A673 (cell line): ENCODE data around the gene MBNL2. TPM values are rescaled to one million over a fixed set of nuclear protein-coding genes. Genes with fewer than 3 reads are reported as not detected.

ENCODE experiments used
- BruUV-seq: library from RNA; stranded (reverse); fragments of 400-500 nt; replicated peaks from 2 replicates; lab custom pipeline; 2021; lab: Mats Ljungman, UMichigan
- CTCF ChIA-PET: fragments of 300-600 bp; sonication (Branson Sonifier 250); formaldehyde crosslinking; loops from one replicate; lab custom pipeline; 2022; ENCODE audit warnings: antibody characterized with exemption; lab: Charles Lee
- POLR2A ChIA-PET: fragments of 300-600 bp; sonication (Branson Sonifier 250); formaldehyde crosslinking; loops from one replicate; lab custom pipeline; 2022; ENCODE audit warnings: antibody characterized with exemption; ENCODE audit not compliant: low non-redundant PET; lab: Charles Lee
- DNase-seq: peaks from one replicate; pipeline ENCODE4 v3.0.0-alpha.2; 2015; ENCODE audit warnings: low spot score
- H3K27ac ChIP-seq: fragments of 200-600 bp; sonication (generic); 2 replicates; pipeline ENCODE4 v1.5.1; 2016; ENCODE audit warnings: mixed run types, low read depth, mild to moderate bottlenecking, mixed read lengths, antibody characterized with exemption, low read length; ENCODE audit not compliant: poor library complexity, severe bottlenecking
- H3K27me3 ChIP-seq: fragments of 200-600 bp; sonication (generic); replicated peaks from 2 replicates; pipeline ENCODE4 v1.6.1; 2017; ENCODE audit warnings: mixed run types, low read depth, mild to moderate bottlenecking, mixed read lengths, antibody characterized with exemption, low read length; ENCODE audit not compliant: insufficient read depth, poor library complexity
- H3K36me3 ChIP-seq: fragments of 200-600 bp; sonication (generic); 2 replicates; pipeline ENCODE4 v1.6.1; 2016; ENCODE audit warnings: mixed run types, mild to moderate bottlenecking, mixed read lengths, antibody characterized with exemption, low read length; ENCODE audit not compliant: insufficient read depth, poor library complexity, severe bottlenecking
- H3K4me1 ChIP-seq: fragments of 200-600 bp; sonication (generic); 2 replicates; pipeline ENCODE4 v1.6.1; 2017; ENCODE audit warnings: mixed run types, mild to moderate bottlenecking, mixed read lengths, antibody characterized with exemption, low read length; ENCODE audit not compliant: insufficient read depth, poor library complexity, severe bottlenecking
- H3K4me3 ChIP-seq: fragments of 200-600 bp; sonication (generic); 2 replicates; pipeline ENCODE4 v1.5.1; 2016; ENCODE audit warnings: low read depth, mixed run types, mild to moderate bottlenecking, mixed read lengths, low read length; ENCODE audit not compliant: poor library complexity, severe bottlenecking
- H3K9me3 ChIP-seq: fragments of 200-600 bp; sonication (generic); 2 replicates; pipeline ENCODE4 v1.6.1; 2016; ENCODE audit warnings: mixed run types, low read depth, mild to moderate bottlenecking, mixed read lengths, antibody characterized with exemption, low read length; ENCODE audit not compliant: poor library complexity, severe bottlenecking
- CTCF ChIP-seq: fragments of 300-800, 200-600 bp; sonication (generic); conservative IDR thresholded peaks from 2 replicates; pipeline ENCODE4 v1.5.1; 2017; ENCODE audit warnings: low read depth, mild to moderate bottlenecking, antibody characterized with exemption, low read length, moderate library complexity, mixed read lengths
- EZH2 ChIP-seq: fragments of 200-600 bp; sonication (generic); IDR thresholded peaks from 2 replicates; pipeline ENCODE4 v1.6.1; 2017; ENCODE audit warnings: borderline replicate concordance, low read depth, mild to moderate bottlenecking, mixed read lengths, antibody characterized with exemption, low read length; ENCODE audit not compliant: poor library complexity, severe bottlenecking
- intact Hi-C: fragments of 100-400 bp; cut with micrococcal nuclease; formaldehyde crosslinking; loops from one replicate; pipeline ENCODE4 v1.10.0; 2022; ENCODE audit not compliant: unreplicated experiment
- total RNA-seq: library from RNA; stranded (reverse); gene quantifications from 2 replicates; pipeline ENCODE4 v1.2.3, GENCODE V29; 2021

Gene MBNL2
- total RNA-seq, 1 experiment from 2014 or later: 12.0 TPM

GRCh38 chr13:97352815-97353214 lies 130.7 kb downstream of the MBNL2 start:
- no peak overlapping the region for H3K27ac ChIP-seq
- CTCF ChIA-PET: no interaction called here

GRCh38 chr13:97353927-97354675 lies 132.0 kb downstream of the MBNL2 start:
- TF ChIP-seq EZH2: no peak
- Histone ChIP-seq H3K27me3 (no peaks in the 10 kb centered on the region), H3K4me3 (no peak overlapping the region), H3K9me3 (no peaks in the 10 kb centered on the region), H3K27ac (no peak overlapping the region), H3K36me3 (no peaks in the 10 kb centered on the region), H3K4me1 (no peaks in the 10 kb centered on the region)
- no TSS peak for BruUV-seq
- intact Hi-C loops: no loop called here
- DNase-seq: no peak
- ChIA-PET POLR2A (no interaction called here), CTCF (no interaction called here)

More at GRCh38 chr13:97352815-97353214, 130.7 kb downstream of the MBNL2 start:
- H3K36me3 ChIP-seq: no peaks in the 10 kb centered on the region
- intact Hi-C loops: no loop called here
- POLR2A ChIA-PET: no interaction called here
- no peak for DNase-seq
- no peaks in the 10 kb centered on the region for H3K9me3 ChIP-seq
- H3K4me1 ChIP-seq: no peaks in the 10 kb centered on the region
- BruUV-seq: no TSS peak
- no peak for TF ChIP-seq EZH2
- no peak for TF ChIP-seq CTCF
- no peak overlapping the region for H3K4me3 ChIP-seq
- no peaks in the 10 kb centered on the region for H3K27me3 ChIP-seq

- Histone ChIP-seq H3K4me3 (no peak overlapping the region), H3K9me3 (no peaks in the 10 kb centered on the region), H3K4me1 (no peaks in the 10 kb centered on the region), H3K27me3 (no peaks in the 10 kb centered on the region), H3K36me3 (no peaks in the 10 kb centered on the region), H3K27ac (no peak overlapping the region)
- ChIA-PET POLR2A (no interaction called here), CTCF (no interaction called here)
- BruUV-seq: no TSS peak
- intact Hi-C loops: no loop called here
- DNase-seq: no peak
- TF ChIP-seq CTCF: no peak
- no peak for TF ChIP-seq EZH2
Observed at GRCh38 chr13:97354808-97355207, 132.7 kb downstream of the MBNL2 start.

GRCh38 chr13:97356592-97356991 lies 134.5 kb downstream of the MBNL2 start:
- no peaks in the 10 kb centered on the region for H3K36me3 ChIP-seq
- H3K27ac ChIP-seq: no peak overlapping the region
- BruUV-seq: no TSS peak
- DNase-seq: no peak
- CTCF ChIA-PET: no interaction called here
- no peaks in the 10 kb centered on the region for H3K9me3 ChIP-seq
- H3K4me3 ChIP-seq: no peak overlapping the region
- no peak for TF ChIP-seq EZH2
- no peak for TF ChIP-seq CTCF
- intact Hi-C loops: no loop called here
- POLR2A ChIA-PET: no interaction called here
- no peaks in the 10 kb centered on the region for H3K4me1 ChIP-seq
- H3K27me3 ChIP-seq: no peaks in the 10 kb centered on the region
